H1 (cell line): ENCODE data around the gene KRT80. TPM values are rescaled to one million over a fixed set of nuclear protein-coding genes. Genes with fewer than 3 reads are reported as not detected.

Experiments
- CHD2 ChIP-seq: IDR thresholded peaks from 2 replicates; pipeline ENCODE4 v1.6.1; 2012; ENCODE audit warnings: low read length, improper control_type of control experiment
- CREB1 ChIP-seq: IDR thresholded peaks from 2 replicates; pipeline ENCODE4 v1.6.1; 2012; ENCODE audit warnings: inconsistent platforms
- EZH2 ChIP-seq: fragments of 200-600 bp; sonication (generic); IDR thresholded peaks from 2 replicates; pipeline ENCODE4 v1.7.1; 2012; ENCODE audit warnings: low read depth, mild to moderate bottlenecking, moderate library complexity, low read length, inconsistent platforms; ENCODE audit not compliant: severe bottlenecking
- JUN ChIP-seq: IDR thresholded peaks from 2 replicates; pipeline ENCODE4 v1.6.1; 2011; ENCODE audit warnings: low read depth, mild to moderate bottlenecking, improper control_type of control experiment, low read length
- KDM5A ChIP-seq: fragments of 200-600 bp; IDR thresholded peaks from 2 replicates; pipeline ENCODE4 v1.7.1; 2012; ENCODE audit warnings: mild to moderate bottlenecking, low read length, inconsistent platforms, mixed read lengths
- RBBP5 ChIP-seq: IDR thresholded peaks from 2 replicates; pipeline ENCODE4 v1.7.1; 2012; ENCODE audit warnings: low read depth, mild to moderate bottlenecking, inconsistent platforms, low read length, moderate library complexity, borderline replicate concordance
- SP2 ChIP-seq: IDR thresholded peaks from 2 replicates; pipeline ENCODE4 v1.6.1; 2012; ENCODE audit warnings: mild to moderate bottlenecking, low read length, inconsistent platforms
- TAF7 ChIP-seq: optimal IDR thresholded peaks from 2 replicates; pipeline ENCODE3; 2011; ENCODE audit warnings: low read depth, mild to moderate bottlenecking, inconsistent platforms, low read length, moderate library complexity, borderline replicate concordance
- TBP ChIP-seq: IDR thresholded peaks from 2 replicates; pipeline ENCODE4 v1.6.1; 2011; ENCODE audit warnings: low read depth, low read length, improper control_type of control experiment
- polyA plus RNA-seq, 7 experiments: library from polyadenylated mRNA; depleted of rRNA in 3 of 7; stranded (reverse) in 5 of 7; unstranded in 2 of 7; fragments of >200 nt in 5 of 7; fragments of 200-250 nt in 2 of 7; gene quantifications; 1 replicate in 5 of 7; 2 replicates in 1 of 7; 4 replicates in 1 of 7; pipeline versions ENCODE4 v1.2.1 to v1.2.3, GENCODE V29; 2011 to 2013; ENCODE audit warnings: missing spikeins in 2 of 7, mixed read lengths in 2 of 7
- total RNA-seq: library from RNA; stranded (reverse); fragmentation: NEBNext Ultra II Directional; extraction: Animal tissue kit (Norgen Biotek cat#: 25700); gene quantifications from 2 replicates; pipeline ENCODE4 v1.2.1, GENCODE V29; 2021
- TF ChIP-seq, protein P1 (sequence below): fragments of 300-600 bp; sonication (generic); IDR thresholded peaks from 2 replicates; pipeline ENCODE4 v1.7.1; 2012; ENCODE audit warnings: low read length, moderate library complexity, mild to moderate bottlenecking, inconsistent platforms; ENCODE audit not compliant: insufficient replicate concordance
- TF ChIP-seq, protein P2 (sequence below): IDR thresholded peaks from 2 replicates; pipeline ENCODE4 v1.6.1; 2012; ENCODE audit warnings: inconsistent platforms

Gene KRT80
- total and polyA plus RNA-seq, 2 of the 8 experiments (the other 6 are each of a cell fraction or from before 2014, with no cell fraction given), result 0.05 TPM; not detected in 1

DNA sequence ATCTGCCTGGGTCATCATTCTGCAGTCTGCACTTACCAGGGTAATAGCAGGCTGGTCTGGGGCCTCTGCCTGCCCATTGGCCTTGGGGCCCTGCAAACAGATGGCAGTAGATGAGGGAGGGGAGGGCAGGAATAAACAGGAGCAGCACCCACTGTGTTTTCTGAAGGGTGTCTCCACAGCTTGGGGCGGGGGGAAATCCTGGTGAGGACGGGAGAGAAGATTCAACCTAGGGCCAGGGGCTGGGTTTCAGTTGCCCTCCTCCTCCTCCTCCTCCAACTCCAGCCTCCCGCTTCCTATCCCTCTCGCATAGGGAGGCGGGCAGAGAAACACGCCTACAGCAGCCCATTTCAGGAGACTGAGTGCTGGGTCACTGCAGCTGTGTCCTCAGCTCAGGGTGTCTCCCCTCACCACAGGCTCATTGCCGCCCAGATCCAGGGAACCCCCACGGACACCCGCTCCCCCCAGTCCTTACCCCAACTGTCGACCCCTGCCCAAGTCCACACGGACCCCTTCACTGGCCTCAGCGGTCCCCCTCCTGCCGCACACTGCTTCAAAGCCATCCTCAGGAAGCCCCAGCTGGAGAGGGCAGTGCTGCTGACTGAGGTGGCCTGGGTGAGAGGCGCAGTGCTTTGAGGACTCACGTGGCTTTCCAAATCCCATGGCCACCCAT, 9.1 kb upstream of the KRT80 start (continued):
- TF ChIP-seq, protein P1, sequence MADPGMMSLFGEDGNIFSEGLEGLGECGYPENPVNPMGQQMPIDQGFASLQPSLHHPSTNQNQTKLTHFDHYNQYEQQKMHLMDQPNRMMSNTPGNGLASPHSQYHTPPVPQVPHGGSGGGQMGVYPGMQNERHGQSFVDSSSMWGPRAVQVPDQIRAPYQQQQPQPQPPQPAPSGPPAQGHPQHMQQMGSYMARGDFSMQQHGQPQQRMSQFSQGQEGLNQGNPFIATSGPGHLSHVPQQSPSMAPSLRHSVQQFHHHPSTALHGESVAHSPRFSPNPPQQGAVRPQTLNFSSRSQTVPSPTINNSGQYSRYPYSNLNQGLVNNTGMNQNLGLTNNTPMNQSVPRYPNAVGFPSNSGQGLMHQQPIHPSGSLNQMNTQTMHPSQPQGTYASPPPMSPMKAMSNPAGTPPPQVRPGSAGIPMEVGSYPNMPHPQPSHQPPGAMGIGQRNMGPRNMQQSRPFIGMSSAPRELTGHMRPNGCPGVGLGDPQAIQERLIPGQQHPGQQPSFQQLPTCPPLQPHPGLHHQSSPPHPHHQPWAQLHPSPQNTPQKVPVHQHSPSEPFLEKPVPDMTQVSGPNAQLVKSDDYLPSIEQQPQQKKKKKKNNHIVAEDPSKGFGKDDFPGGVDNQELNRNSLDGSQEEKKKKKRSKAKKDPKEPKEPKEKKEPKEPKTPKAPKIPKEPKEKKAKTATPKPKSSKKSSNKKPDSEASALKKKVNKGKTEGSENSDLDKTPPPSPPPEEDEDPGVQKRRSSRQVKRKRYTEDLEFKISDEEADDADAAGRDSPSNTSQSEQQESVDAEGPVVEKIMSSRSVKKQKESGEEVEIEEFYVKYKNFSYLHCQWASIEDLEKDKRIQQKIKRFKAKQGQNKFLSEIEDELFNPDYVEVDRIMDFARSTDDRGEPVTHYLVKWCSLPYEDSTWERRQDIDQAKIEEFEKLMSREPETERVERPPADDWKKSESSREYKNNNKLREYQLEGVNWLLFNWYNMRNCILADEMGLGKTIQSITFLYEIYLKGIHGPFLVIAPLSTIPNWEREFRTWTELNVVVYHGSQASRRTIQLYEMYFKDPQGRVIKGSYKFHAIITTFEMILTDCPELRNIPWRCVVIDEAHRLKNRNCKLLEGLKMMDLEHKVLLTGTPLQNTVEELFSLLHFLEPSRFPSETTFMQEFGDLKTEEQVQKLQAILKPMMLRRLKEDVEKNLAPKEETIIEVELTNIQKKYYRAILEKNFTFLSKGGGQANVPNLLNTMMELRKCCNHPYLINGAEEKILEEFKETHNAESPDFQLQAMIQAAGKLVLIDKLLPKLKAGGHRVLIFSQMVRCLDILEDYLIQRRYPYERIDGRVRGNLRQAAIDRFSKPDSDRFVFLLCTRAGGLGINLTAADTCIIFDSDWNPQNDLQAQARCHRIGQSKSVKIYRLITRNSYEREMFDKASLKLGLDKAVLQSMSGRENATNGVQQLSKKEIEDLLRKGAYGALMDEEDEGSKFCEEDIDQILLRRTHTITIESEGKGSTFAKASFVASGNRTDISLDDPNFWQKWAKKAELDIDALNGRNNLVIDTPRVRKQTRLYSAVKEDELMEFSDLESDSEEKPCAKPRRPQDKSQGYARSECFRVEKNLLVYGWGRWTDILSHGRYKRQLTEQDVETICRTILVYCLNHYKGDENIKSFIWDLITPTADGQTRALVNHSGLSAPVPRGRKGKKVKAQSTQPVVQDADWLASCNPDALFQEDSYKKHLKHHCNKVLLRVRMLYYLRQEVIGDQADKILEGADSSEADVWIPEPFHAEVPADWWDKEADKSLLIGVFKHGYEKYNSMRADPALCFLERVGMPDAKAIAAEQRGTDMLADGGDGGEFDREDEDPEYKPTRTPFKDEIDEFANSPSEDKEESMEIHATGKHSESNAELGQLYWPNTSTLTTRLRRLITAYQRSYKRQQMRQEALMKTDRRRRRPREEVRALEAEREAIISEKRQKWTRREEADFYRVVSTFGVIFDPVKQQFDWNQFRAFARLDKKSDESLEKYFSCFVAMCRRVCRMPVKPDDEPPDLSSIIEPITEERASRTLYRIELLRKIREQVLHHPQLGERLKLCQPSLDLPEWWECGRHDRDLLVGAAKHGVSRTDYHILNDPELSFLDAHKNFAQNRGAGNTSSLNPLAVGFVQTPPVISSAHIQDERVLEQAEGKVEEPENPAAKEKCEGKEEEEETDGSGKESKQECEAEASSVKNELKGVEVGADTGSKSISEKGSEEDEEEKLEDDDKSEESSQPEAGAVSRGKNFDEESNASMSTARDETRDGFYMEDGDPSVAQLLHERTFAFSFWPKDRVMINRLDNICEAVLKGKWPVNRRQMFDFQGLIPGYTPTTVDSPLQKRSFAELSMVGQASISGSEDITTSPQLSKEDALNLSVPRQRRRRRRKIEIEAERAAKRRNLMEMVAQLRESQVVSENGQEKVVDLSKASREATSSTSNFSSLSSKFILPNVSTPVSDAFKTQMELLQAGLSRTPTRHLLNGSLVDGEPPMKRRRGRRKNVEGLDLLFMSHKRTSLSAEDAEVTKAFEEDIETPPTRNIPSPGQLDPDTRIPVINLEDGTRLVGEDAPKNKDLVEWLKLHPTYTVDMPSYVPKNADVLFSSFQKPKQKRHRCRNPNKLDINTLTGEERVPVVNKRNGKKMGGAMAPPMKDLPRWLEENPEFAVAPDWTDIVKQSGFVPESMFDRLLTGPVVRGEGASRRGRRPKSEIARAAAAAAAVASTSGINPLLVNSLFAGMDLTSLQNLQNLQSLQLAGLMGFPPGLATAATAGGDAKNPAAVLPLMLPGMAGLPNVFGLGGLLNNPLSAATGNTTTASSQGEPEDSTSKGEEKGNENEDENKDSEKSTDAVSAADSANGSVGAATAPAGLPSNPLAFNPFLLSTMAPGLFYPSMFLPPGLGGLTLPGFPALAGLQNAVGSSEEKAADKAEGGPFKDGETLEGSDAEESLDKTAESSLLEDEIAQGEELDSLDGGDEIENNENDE, result no peak
- no peak for TF ChIP-seq KDM5A
- TF ChIP-seq EZH2, result no peak
- no peak for TF ChIP-seq SP2
- TF ChIP-seq, protein P2, sequence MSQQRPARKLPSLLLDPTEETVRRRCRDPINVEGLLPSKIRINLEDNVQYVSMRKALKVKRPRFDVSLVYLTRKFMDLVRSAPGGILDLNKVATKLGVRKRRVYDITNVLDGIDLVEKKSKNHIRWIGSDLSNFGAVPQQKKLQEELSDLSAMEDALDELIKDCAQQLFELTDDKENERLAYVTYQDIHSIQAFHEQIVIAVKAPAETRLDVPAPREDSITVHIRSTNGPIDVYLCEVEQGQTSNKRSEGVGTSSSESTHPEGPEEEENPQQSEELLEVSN, result no peak
- TF ChIP-seq CHD2, result no peak
- no peak for TF ChIP-seq TAF7
- TF ChIP-seq RBBP5, result no peak
- no peak for TF ChIP-seq CREB1
- TF ChIP-seq TBP, result no peak
- no peak for TF ChIP-seq JUN
